Fibroblast of the aortic adventitia (primary cell): ENCODE measurements around the gene TPGS2. TPM values are rescaled to one million over a fixed set of nuclear protein-coding genes. Genes with fewer than 3 reads are reported as not detected.

Source experiments
- DNase-seq: peaks from one replicate; pipeline ENCODE4 v3.0.0-alpha.2; 2010; ENCODE audit warnings: low read depth
- H3K4me3 ChIP-seq: 2 replicates; pipeline ENCODE4 v1.5.1; 2011; ENCODE audit warnings: low read depth, mild to moderate bottlenecking, control low read depth, low read length, moderate library complexity
- CTCF ChIP-seq: IDR thresholded peaks from 2 replicates; pipeline ENCODE4 v1.5.1; 2011; ENCODE audit warnings: mild to moderate bottlenecking, low read length, control low read depth, inconsistent platforms; ENCODE audit not compliant: insufficient read depth
- total RNA-seq: library from RNA; depleted of rRNA; stranded (reverse); fragments of >200 nt; gene quantifications from 2 replicates; pipeline ENCODE4 v1.2.3, GENCODE V29; 2012; ENCODE audit warnings: low replicate concordance

TPGS2 gene
- total RNA-seq, 1 donor: 115 TPM

DNA sequence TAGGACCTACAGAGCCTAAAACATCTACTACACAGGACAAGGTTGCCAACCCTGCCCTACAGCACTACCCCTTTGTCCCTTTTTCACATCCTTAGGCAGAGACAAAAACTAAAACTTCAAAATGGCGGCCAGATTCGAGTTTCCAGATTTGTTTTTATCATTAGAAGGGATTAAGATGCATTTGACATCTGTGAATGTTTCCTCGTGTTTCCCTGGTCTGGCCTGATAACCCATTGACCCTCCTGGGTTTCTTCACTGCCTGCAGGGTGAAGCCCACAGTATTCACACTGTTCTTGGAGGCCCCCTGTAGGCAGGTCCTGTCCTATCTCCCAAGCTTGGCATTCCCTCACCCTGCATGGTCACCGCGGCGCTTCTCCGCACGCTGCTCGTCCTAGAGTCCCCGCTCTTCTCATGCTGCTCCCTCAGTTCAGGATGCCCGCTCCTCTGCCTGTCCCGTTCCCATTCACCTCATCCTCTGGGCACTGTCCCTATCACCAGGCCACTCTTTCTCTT lies 67.6 kb downstream of the TPGS2 start:
- no peak overlapping the region for H3K4me3 ChIP-seq
- DNase-seq: no peak
- TF ChIP-seq CTCF: no peak

DNA sequence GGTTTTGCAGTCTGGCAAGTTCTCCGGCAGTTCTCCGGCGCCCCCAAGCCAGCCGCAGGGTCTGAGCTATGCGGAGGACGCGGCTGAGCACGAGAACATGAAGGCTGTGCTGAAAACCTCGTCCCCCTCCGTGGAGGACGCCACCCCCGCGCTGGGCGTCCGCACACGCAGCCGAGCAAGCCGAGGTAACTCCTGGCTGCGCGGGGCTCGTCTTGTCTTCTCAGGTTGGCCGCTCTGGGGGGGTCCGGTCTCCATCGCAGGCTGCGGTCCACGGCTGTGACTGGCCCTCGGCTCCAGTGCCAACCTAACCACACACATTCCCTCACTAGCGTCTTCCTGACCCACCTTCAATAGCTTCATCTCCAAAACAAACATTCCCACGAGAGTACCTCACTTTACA lies 68.2 kb downstream of the TPGS2 start:
- TF ChIP-seq CTCF: no peak
- DNase-seq: no peak
- H3K4me3 ChIP-seq: no peak overlapping the region

DNA sequence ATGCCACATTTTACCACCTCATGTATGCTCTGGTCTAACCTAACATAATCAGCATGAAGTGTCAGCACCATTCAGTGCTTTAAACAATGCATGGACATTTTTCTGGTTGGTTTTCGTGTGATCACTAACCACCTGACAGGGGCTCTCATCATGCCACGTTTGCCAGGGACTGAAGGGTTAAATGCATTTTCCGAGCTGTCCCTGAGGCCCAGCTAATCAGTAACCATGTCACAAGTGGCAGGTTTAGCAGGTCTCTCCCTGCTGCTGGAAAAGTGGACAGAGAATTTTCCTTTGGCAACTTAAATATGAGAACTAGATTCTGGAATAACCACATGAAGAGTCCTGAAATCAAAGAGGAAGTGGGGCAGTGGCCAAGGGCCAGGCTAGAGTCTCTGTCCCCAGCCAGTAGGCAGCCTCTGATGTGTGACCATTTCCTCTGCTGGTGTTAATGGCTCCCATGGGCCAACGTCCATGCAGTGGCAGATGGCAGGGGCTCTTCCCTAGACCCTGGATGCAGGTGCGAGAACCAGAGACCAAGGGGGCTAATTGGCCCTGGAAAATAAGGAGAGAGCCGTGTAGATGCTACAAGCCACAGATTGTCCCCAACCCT lies 69.5 kb downstream of the TPGS2 start:
- DNase-seq: no peak
- no peak for TF ChIP-seq CTCF
- H3K4me3 ChIP-seq: no peak overlapping the region

GRCh38 chr18:36758623-36759022 lies 70.2 kb downstream of the TPGS2 start:
- DNase-seq: no peak
- H3K4me3 ChIP-seq: no peak overlapping the region
- no peak for TF ChIP-seq CTCF

GRCh38 chr18:36757991-36758390 lies 70.8 kb downstream of the TPGS2 start:
- no peak for DNase-seq
- TF ChIP-seq CTCF: no peak
- no peak overlapping the region for H3K4me3 ChIP-seq

DNA sequence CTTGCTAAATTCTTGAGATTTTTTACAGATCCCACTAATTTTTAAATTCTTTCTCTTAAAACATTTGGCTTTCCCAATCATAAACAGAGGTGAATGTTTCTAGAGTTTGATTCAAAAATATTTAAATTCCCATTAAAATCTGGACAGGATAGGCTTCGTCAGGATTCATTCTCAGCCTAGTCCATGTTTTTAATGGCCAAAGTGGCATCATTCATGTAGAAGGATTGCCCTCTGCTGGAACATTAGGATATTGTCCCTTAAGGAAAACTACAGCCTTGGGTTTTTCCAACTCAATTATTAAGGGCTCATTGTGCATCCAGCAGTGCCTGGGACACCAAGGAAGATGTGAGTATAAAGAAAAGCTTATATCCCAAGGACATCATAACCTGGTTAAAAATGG lies 71.7 kb downstream of the TPGS2 start:
- H3K4me3 ChIP-seq: no peak overlapping the region
- peak; percentile 82 for DNase-seq

More for the DNA sequence above, 71.7 kb downstream of the TPGS2 start:
- TF ChIP-seq CTCF: peak; percentile 68
